HepG2 (cell line): ENCODE results near the gene ABCA3. TPM values are rescaled to one million over a fixed set of nuclear protein-coding genes. Genes with fewer than 3 reads are reported as not detected.
A peak's percentile ranks its signal among the peaks of the same experiment; 100 is the strongest.

Experiments used
- CBFB ChIP-seq: sonication (generic); formaldehyde crosslinking; IDR thresholded peaks from 2 replicates; pipeline ENCODE4 v1.4.0; 2020; ENCODE audit warnings: missing genetic modification reagents
- CBX5 ChIP-seq: sonication (generic); formaldehyde crosslinking; IDR thresholded peaks from 2 replicates; pipeline ENCODE4 v1.4.0; 2020; ENCODE audit warnings: missing genetic modification reagents, borderline replicate concordance
- CEBPZ ChIP-seq: IDR thresholded peaks from 2 replicates; pipeline ENCODE4 v1.6.1; 2012; ENCODE audit warnings: low read length, improper control_type of control experiment
- DRAP1 ChIP-seq: IDR thresholded peaks from 2 replicates; pipeline ENCODE4 v1.6.1; 2016; ENCODE audit warnings: missing genetic modification reagents, missing compliant biosample characterization
- FOSL2 ChIP-seq: sonication (generic); formaldehyde crosslinking; IDR thresholded peaks from 2 replicates; pipeline ENCODE4 v1.4.0; 2020; ENCODE audit warnings: missing genetic modification reagents
- FOXA1 ChIP-seq, 2 experiments: fragments of 450-650 bp in 1 of 2; sonication (generic) in 1 of 2; formaldehyde crosslinking in 1 of 2; IDR thresholded peaks; 2 replicates each; pipeline versions ENCODE4 v1.4.0 to v1.6.1; 2016 to 2020; ENCODE audit warnings: missing genetic modification reagents in 1 of 2
- FOXA3 ChIP-seq: IDR thresholded peaks from 2 replicates; pipeline ENCODE4 v1.6.1; 2016; ENCODE audit warnings: missing genetic modification reagents, missing compliant biosample characterization
- NR2F1 ChIP-seq, 2 experiments: fragments of 450-650 bp in 1 of 2; formaldehyde crosslinking in 1 of 2; IDR thresholded peaks; 2 replicates each; pipeline versions ENCODE4 v1.5.0 to v1.6.1; 2016 to 2020; ENCODE audit warnings: mild to moderate bottlenecking in 1 of 2, missing compliant biosample characterization in 1 of 2, missing genetic modification reagents in 1 of 2, moderate library complexity in 1 of 2
- PAXIP1 ChIP-seq: sonication (generic); formaldehyde crosslinking; conservative IDR thresholded peaks from 2 replicates; pipeline ENCODE4 v1.4.0; 2020; ENCODE audit warnings: mild to moderate bottlenecking, missing genetic modification reagents, moderate library complexity
- SKI ChIP-seq: fragments of 450-650 bp; IDR thresholded peaks from one replicate; pipeline ENCODE4 v1.6.1; 2018; ENCODE audit warnings: mild to moderate bottlenecking; ENCODE audit not compliant: partially characterized antibody
- SMAD3 ChIP-seq: sonication (generic); formaldehyde crosslinking; IDR thresholded peaks from 2 replicates; pipeline ENCODE4 v1.4.0; 2020; ENCODE audit warnings: missing genetic modification reagents
- SP1 ChIP-seq, 2 experiments: fragments of 450-650 bp in 1 of 2; sonication (generic) in 1 of 2; formaldehyde crosslinking in 1 of 2; IDR thresholded peaks; 2 replicates each; pipeline versions ENCODE4 v1.4.0 to v1.6.1; 2016 to 2020; ENCODE audit warnings: missing genetic modification reagents in 1 of 2
- TBX3 ChIP-seq: fragments of 450-650 bp; IDR thresholded peaks from 2 replicates; pipeline ENCODE4 v1.6.1; 2017; ENCODE audit warnings: antibody characterized with exemption, mild to moderate bottlenecking, inconsistent platforms, borderline replicate concordance
- TCF7 ChIP-seq: sonication (generic); IDR thresholded peaks from 2 replicates; pipeline ENCODE4 v1.6.1; 2016; ENCODE audit warnings: antibody characterized with exemption, low read depth
- TCF7L2 ChIP-seq: IDR thresholded peaks from 2 replicates; pipeline ENCODE4 v1.6.1; 2011; ENCODE audit warnings: mild to moderate bottlenecking, low read depth, low read length, moderate library complexity
- U2AF1 ChIP-seq: fragments of 200-400 bp; formaldehyde crosslinking; optimal IDR thresholded peaks from 2 replicates; pipeline ENCODE3; 2017; ENCODE audit warnings: mild to moderate bottlenecking, low read depth, low read length
- ZFAT ChIP-seq: sonication (generic); formaldehyde crosslinking; conservative IDR thresholded peaks from 2 replicates; pipeline ENCODE4 v1.8.1; 2023; ENCODE audit warnings: missing genetic modification reagents, inconsistent platforms
- ZMYM2 ChIP-seq: sonication (generic); formaldehyde crosslinking; IDR thresholded peaks from 2 replicates; pipeline ENCODE4 v1.8.0; 2022; ENCODE audit warnings: mild to moderate bottlenecking, missing genetic modification reagents
- ZNF614 ChIP-seq: IDR thresholded peaks from 2 replicates; pipeline ENCODE4 v1.6.1; 2018; ENCODE audit warnings: missing biosample characterization, missing genetic modification reagents, inconsistent platforms, borderline replicate concordance
- ZNF737 ChIP-seq: sonication (generic); formaldehyde crosslinking; IDR thresholded peaks from 2 replicates; pipeline ENCODE4 v1.5.0; 2020; ENCODE audit warnings: missing genetic modification reagents, mild to moderate bottlenecking, borderline replicate concordance
- polyA plus RNA-seq, 8 experiments: library from polyadenylated mRNA; depleted of rRNA in 3 of 8; stranded (reverse) in 7 of 8; unstranded in 1 of 8; fragments of >200 nt; fragmentation: Illumina TruSeq in 4 of 8; extraction: Trizol in 4 of 8; gene quantifications; 2 replicates each; pipeline versions ENCODE4 v1.2.1 to v1.2.3, GENCODE V29; 2011 to 2016; ENCODE audit warnings: low read depth in 4 of 8, missing spikeins in 1 of 8, mixed read lengths in 1 of 8; ENCODE audit not compliant: insufficient read depth in 1 of 8
- total RNA-seq, 5 experiments: library from RNA; depleted of rRNA; stranded (reverse); fragments of >200 nt; fragmentation: Illumina TruSeq; extraction: Trizol; gene quantifications; 2 replicates each; pipeline ENCODE4 v1.2.3, GENCODE V29; 2016; ENCODE audit warnings: low read depth in 1 of 5

ABCA3 gene
- total and polyA plus RNA-seq, 2 of the 13 experiments (the other 11 are each of a cell fraction or from before 2014, with no cell fraction given) = 0.60 to 1.5 TPM

GRCh38 chr16:2226245-2226793 lies 114.2 kb downstream of the ABCA3 start (continued):
- TF ChIP-seq CEBPZ (no peak), FOXA1 (IDR thresholded peaks at IDR 0.05) (peak; percentile 49; the same call in 1 of the 2 replicates), FOXA1 (CRISPR knock-in tag; IDR thresholded peaks at IDR 0.05) (peak; percentile 94), PAXIP1 (CRISPR knock-in tag) (peak; percentile 72), TCF7 (peak; percentile 92), TBX3 (peak; percentile 71; the same call in 1 of the 2 replicates), DRAP1 (CRISPR knock-in tag) (peak; percentile 54; the same call in 1 of the 2 replicates), TCF7L2 (0 out of 2 replicates have a peak, but pooled peaks have one; percentile 24), ZMYM2 (CRISPR knock-in tag) (0 out of 2 replicates have a peak, but pooled peaks have one; percentile 37), SP1 (IDR thresholded peaks at IDR 0.05) (no peak), SP1 (CRISPR knock-in tag; IDR thresholded peaks at IDR 0.05) (peak; percentile 24; the same call in 1 of the 2 replicates), ZNF614 (CRISPR knock-in tag) (0 out of 2 replicates have a peak, but pooled peaks have one; percentile 39), ZFAT (CRISPR knock-in tag) (no peak), NR2F1 (CRISPR knock-in tag; IDR thresholded peaks at IDR 0.05) (peak; percentile 79 to 80), FOXA3 (CRISPR knock-in tag) (peak; percentile 96), CBFB (CRISPR knock-in tag) (peak; percentile 88), SMAD3 (peak; percentile 38; the same call in 1 of the 2 replicates), ZNF737 (CRISPR knock-in tag) (no peak), U2AF1 (peak; percentile 87), FOSL2 (peak; percentile 61), CBX5 (peak; percentile 48; the same call in 1 of the 2 replicates), SKI (peak; percentile 95)
